Activated CD8-positive, alpha-beta memory T cell treated with anti-CD3 and anti-CD28 coated beads for 1 hour (primary cell): ENCODE measurements around the gene ARMC2.
"Not testable (repeated sequence)": the region's sequence is repeated elsewhere in the genome, so short reads cannot be mapped to it uniquely, and the experiment has no call there.

Experiments used
- DNase-seq, 2 donors: peaks; one replicate each; pipeline ENCODE4 v3.0.0-alpha.2; 2020; ENCODE audit warnings: low read depth in 1 of 2; ENCODE audit errors: extremely low read depth in 1 of 2

Gene ARMC2

GRCh38 chr6:108947114-108947854 lies 99.1 kb downstream of the ARMC2 start:
- DNase-seq = no peak

GRCh38 chr6:108948181-108948661 lies 100.0 kb downstream of the ARMC2 start:
- DNase-seq = no peak

GRCh38 chr6:108951351-108951953 lies 103.2 kb downstream of the ARMC2 start:
- no peak for DNase-seq

GRCh38 chr6:108952776-108953486 lies 104.7 kb downstream of the ARMC2 start:
- DNase-seq = no peak

DNA sequence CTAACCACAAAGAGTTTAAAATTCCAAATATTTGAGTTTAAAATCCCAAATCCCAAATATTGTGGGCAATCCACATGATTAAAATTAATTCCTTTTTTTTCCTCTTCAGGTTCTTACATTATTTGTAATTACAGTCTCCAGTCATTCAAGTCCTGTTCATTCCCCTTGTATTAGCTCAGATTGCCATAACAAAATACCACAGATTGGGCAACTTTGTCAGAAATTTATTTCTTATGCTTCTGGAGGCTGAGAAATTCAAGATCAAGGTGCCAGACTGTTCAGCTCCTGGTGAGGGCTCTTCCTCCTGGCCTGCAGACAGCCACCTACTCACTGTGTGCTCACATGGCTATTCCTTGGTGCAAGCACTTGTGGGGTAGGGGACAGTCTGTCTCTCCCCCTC lies 105.5 kb downstream of the ARMC2 start:
- DNase-seq = no peak

DNA sequence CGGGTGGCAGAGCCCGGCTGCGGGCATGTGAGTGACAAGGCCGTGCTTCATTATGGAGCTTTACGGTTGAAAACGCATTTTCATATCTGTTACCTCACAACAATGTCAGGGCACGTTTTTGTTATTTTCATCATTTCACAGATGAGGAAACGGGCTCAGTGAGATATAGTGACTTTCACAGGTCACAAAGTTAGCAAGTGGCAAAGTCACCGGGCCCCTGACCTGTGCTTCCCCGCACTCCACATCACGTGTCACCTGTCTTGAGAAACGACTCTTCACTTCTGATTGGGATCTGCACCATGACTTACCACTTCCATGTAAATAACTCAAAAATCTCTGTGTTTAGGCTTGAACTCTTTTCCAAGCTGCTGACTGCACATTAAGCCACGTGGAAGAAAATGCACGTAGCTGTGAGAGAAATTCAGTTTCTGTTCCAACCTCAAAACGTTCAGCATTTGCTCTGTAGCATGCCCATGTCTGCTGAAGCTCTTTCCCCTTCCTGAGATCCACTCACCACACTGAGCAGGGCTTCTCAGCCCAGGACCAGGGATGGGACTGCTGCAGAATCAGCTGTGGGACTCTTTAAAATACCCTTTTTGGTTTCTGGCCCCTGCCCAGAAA lies 107.2 kb downstream of the ARMC2 start:
- DNase-seq = no peak

DNA sequence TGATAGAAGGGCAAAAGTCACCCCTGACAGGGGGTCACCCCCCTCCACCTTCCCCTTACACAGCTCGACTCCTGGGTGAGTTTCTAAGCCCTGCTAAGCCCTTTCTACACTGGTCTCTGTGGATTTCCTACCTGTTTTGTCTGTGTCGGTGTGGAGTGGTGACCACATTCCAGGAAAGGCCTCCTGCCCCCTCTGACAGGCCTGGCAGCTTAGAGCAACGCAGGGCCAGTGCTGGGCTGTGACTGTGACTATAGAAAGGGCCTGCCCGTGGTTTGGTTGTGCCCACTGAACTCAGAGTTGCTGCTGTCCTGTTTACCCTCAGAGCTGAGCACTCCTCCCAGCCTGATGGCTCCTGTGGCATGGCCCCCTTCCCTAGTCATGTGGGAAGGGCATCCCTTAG lies 109.0 kb downstream of the ARMC2 start:
- no peak for DNase-seq

- DNase-seq = no peak
Observed at GRCh38 chr6:108958900-108959770, 110.9 kb downstream of the ARMC2 start.

- no peak for DNase-seq
Observed at GRCh38 chr6:108959972-108960582, 111.9 kb downstream of the ARMC2 start.

- DNase-seq = no peak
Observed at GRCh38 chr6:108960601-108961000, 112.4 kb downstream of the ARMC2 start.

DNA sequence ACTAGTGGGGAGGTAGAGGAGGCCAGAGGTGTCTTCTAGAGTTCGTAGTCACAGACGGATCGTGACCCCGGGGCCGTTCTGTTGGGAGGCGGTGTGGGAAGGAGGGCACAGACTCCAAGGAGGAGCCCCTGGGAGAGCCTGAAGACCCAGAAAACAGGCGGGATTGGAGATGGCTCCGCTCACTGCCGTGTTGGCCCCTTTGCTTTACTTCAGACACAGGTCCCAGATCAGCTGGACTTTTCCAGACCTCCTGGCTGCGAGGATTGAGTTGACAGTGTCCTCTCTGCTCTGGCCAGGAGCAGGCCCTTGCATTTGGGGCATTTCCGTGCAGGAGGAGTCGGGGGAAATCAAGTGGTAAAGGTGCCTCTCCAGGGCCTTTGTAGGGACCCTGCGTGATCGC lies 112.9 kb downstream of the ARMC2 start:
- DNase-seq = no peak

DNA sequence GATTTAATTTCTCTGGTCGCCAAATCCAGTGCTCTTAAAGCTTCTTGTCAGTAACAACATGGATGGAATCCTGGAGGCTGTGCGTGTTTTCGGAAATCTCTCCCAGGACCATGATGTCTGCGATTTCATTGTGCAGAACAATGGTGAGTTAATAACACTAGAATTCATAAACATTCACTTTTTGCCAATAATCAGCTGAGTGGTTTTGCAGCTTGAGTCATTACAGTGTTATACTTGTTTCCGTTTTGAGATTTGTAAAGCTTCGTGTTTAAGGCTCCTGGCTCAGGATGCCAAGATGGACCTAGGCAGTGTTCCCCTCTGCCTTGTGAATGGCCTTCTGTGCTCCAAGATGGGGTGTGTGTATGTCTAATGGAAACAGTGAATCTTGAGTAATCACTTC lies 113.8 kb downstream of the ARMC2 start:
- DNase-seq = no peak

DNA sequence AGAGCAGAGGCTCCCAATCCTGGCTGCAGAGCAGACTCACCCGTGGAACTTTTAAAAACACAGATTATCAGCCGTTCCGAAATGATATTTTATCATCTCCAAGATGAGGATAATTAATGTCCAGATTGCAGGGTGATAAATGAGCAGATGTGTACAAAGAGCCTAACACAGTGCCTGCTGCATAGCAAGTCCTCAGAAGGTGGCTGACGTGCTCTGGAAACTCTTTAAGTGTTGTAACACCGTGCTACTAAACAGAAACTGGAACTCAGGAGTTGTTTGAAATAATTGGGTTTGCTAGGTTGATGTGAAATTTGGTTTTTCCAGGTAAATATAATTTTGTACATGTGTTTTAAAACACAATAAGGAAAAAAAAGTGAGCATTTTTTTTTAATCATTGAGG lies 118.0 kb downstream of the ARMC2 start:
- DNase-seq = no peak

DNA sequence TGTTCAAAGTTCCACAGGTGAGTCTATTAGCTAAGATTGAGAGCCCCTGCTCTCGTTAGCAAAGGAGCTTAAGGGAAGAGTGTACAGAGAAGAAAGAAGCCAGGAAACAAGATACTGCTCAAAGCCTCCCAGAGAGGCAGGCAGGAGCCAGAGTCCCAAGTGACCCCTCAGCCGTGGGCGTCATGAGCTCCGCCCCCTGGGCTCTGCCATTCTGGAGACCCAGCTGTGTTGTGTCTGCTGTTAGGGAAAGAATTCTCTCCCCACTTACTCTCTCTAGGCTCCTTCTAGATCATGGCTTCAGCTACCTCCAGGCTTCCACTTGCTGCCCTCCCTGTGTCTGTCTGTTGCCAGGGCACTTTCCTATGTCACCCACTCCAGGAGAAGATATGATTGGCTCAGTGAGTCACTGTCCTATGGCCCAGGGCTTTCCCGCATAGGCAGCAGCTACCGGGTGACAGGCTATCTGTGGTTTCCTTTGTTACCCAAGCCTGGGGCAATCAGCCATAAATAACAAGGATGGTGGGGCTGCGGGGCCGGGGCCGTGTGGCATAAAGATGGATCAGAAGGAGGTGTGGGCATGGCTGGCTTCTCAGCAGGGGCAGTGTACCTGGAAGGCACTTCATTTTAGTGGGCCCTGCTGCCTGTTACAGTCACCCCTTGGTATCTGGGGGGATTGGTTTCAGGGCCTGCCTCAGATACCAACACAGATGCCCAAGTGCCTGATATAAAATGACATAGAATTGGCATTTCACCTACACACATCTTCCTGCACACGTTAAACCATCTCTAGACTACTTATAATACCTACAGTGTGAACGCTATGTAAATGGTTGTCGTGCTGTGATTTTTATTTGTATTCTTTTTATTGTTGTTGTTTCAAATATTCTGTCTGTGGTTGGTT lies 118.9 kb downstream of the ARMC2 start:
- DNase-seq = no peak

GRCh38 chr6:108968325-108969316 lies 120.4 kb downstream of the ARMC2 start:
- DNase-seq = no peak

DNA sequence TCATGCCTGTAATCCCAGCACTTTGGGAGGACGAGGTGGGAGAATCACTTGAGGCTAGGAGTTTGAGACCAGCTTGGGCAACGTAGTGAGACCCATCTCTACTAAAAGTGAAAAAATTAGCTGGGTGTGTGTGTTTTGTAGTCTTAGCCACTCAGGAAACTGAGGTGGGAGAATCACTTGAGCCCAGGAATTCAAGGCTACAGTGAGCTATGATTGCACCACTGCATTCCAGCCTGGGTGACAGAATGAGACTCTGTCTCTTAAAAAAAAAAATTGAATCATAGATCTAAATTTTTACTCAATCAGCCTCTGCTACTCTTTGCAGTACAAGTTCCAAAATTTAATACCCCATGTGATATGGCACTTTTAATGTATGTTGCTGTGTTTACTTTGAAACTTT lies 121.6 kb downstream of the ARMC2 start:
- DNase-seq = no peak

DNA sequence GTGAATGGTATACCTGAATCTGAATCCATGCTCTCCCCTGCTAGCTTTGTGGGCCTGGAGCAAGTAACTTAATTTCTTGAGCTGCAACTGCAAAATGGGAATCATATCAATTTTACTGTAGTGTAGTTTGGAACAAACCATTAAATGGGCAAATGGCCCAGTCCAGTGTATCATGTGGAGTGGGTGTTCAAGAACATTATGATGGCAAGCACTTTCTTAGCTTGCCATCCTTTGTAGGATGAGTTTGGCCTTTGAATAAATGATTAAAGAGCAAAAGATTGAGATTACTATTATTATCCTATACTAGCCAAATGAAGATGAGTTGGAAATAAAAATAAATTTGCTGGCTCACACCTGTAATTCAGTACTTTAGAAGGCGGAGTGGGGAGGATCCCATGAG lies 126.0 kb downstream of the ARMC2 start:
- DNase-seq = no peak

DNA sequence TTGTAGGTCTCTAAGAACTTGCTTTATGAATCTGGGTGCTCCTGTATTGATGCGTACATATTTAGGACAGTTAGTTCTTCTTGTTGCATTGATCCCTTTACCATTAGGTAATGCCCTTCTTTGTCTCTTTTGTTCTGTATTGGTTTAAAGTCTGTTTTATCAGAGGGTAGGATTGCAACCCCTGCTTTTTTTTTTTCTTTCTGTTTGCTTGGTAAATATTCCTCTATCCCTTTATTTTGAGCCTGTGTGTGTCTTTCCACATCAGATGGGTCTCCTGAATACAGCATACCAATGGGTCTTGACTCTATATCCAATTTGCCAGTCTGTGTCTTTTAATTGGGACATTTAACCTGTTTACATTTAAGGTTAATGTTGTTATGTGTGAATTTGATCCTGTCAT lies 130.4 kb downstream of the ARMC2 start:
- not testable (repeated sequence) for DNase-seq
